GM19328 (cell line): Measurements from ENCODE around the gene LYRM4.
A peak's percentile ranks its signal among the peaks of the same experiment; 100 is the strongest.

Source experiments
- ATAC-seq: cut with Tn5 transposase; IDR thresholded peaks from one replicate; pipeline ENCODE4 v1.9.1; 2021; ENCODE audit warnings: mild to moderate bottlenecking, moderate library complexity; ENCODE audit not compliant: unreplicated experiment

The LYRM4 gene

GRCh38 chr6:5149891-5150290 lies 110.9 kb downstream of the LYRM4 start:
- no peak for ATAC-seq

GRCh38 chr6:5149159-5149704 lies 111.5 kb downstream of the LYRM4 start:
- ATAC-seq: no peak

- no peak for ATAC-seq
Measured at GRCh38 chr6:5146398-5146797, 114.4 kb downstream of the LYRM4 start.

GRCh38 chr6:5143634-5144311 lies 117.0 kb downstream of the LYRM4 start:
- no peak for ATAC-seq

GRCh38 chr6:5142915-5143314 lies 117.8 kb downstream of the LYRM4 start:
- no peak for ATAC-seq

GRCh38 chr6:5142131-5142530 lies 118.6 kb downstream of the LYRM4 start:
- ATAC-seq: no peak

- ATAC-seq: no peak
Measured at GRCh38 chr6:5141046-5141445, 119.7 kb downstream of the LYRM4 start.

GRCh38 chr6:5139828-5140771 lies 120.7 kb downstream of the LYRM4 start:
- ATAC-seq: no peak

GRCh38 chr6:5138995-5139827 lies 121.5 kb downstream of the LYRM4 start:
- no peak for ATAC-seq

- ATAC-seq: no peak
Measured at GRCh38 chr6:5136851-5137250, 123.9 kb downstream of the LYRM4 start.

GRCh38 chr6:5135788-5136376 lies 124.9 kb downstream of the LYRM4 start:
- ATAC-seq: no peak

- ATAC-seq: no peak
Measured at GRCh38 chr6:5133943-5134342, 126.8 kb downstream of the LYRM4 start.

GRCh38 chr6:5132731-5133130 lies 128.0 kb downstream of the LYRM4 start:
- ATAC-seq: peak; percentile 71

GRCh38 chr6:5130135-5130866 lies 130.4 kb downstream of the LYRM4 start:
- ATAC-seq: no peak

GRCh38 chr6:5128351-5128750 lies 132.4 kb downstream of the LYRM4 start:
- ATAC-seq: no peak

GRCh38 chr6:5127106-5127687 lies 133.6 kb downstream of the LYRM4 start:
- no peak for ATAC-seq

GRCh38 chr6:5126214-5126613 lies 134.5 kb downstream of the LYRM4 start:
- no peak for ATAC-seq

- no peak for ATAC-seq
Measured at GRCh38 chr6:5125152-5126006, 135.4 kb downstream of the LYRM4 start.

- ATAC-seq: no peak
Measured at GRCh38 chr6:5124526-5124925, 136.2 kb downstream of the LYRM4 start.
